Lung (tissue), 16 donors: ENCODE measurements around the gene GORASP1. TPM values are rescaled to one million over a fixed set of nuclear protein-coding genes. Genes with fewer than 3 reads are reported as not detected.

Experiments used
- ATAC-seq: fragments of 200-7000 bp; cut with Tn5 transposase; one replicate; pipeline ENCODE4 v1.9.1; 2020; ENCODE audit warnings: moderate number of reproducible peaks; ENCODE audit not compliant: insufficient read depth, low FRiP score
- DNase-seq, 3 donors: peaks; one replicate each; pipeline ENCODE4 v3.0.0-alpha.2; 2013 to 2017
- H3K27ac ChIP-seq, 2 donors: one replicate each; pipeline ENCODE4 v1.5.1; 2013; ENCODE audit warnings: mild to moderate bottlenecking in 2 of 2, moderate library complexity in 2 of 2, control low read depth in 1 of 2, inconsistent platforms in 1 of 2, low read depth in 1 of 2, low read length in 1 of 2
- H3K27me3 ChIP-seq, 3 donors: one replicate each; pipeline ENCODE4 v1.5.1; 2013; ENCODE audit warnings: low read length in 2 of 3; ENCODE audit not compliant: control insufficient read depth in 3 of 3, insufficient read depth in 3 of 3
- H3K36me3 ChIP-seq, 4 donors: one replicate each; pipeline ENCODE4 v1.5.1; 2013; ENCODE audit warnings: low read length in 4 of 4, mild to moderate bottlenecking in 1 of 4, moderate library complexity in 1 of 4; ENCODE audit not compliant: control insufficient read depth in 4 of 4, insufficient read depth in 4 of 4
- H3K4me1 ChIP-seq, 5 donors: one replicate each; pipeline ENCODE4 v1.5.1; 2013; ENCODE audit warnings: low read length in 5 of 5, mild to moderate bottlenecking in 2 of 5, moderate library complexity in 1 of 5; ENCODE audit not compliant: control insufficient read depth in 5 of 5, insufficient read depth in 5 of 5
- H3K4me3 ChIP-seq: one replicate; pipeline ENCODE4 v1.5.1; 2013; ENCODE audit warnings: mild to moderate bottlenecking, control low read depth, moderate library complexity
- H3K9ac ChIP-seq, 2 donors: one replicate each; pipeline ENCODE4 v1.5.1; 2013; ENCODE audit warnings: low read length in 2 of 2, control low read depth in 1 of 2; ENCODE audit not compliant: insufficient read depth in 1 of 2
- H3K9me3 ChIP-seq, 4 donors: one replicate each; pipeline ENCODE4 v1.5.1; 2013; ENCODE audit warnings: low read length in 3 of 4, mild to moderate bottlenecking in 1 of 4, moderate library complexity in 1 of 4; ENCODE audit not compliant: control insufficient read depth in 4 of 4, insufficient read depth in 3 of 4
- CTCF ChIP-seq: IDR thresholded peaks from 2 replicates; pipeline ENCODE4 v1.5.1; 2012; ENCODE audit warnings: mild to moderate bottlenecking; ENCODE audit errors: control extremely low read depth, extremely low read depth
- WGBS, 2 donors: extraction: QIAGEN DNeasy Blood & Tissue Kit; methylation state at CpG; one replicate each; pipeline ENCODE4 v1.1.7; 2013; 5-methylcytosine and 5-hydroxymethylcytosine counted together
- long read RNA-seq, 5 donors: transcript quantifications; one replicate each; lab custom pipeline, GENCODE V29; 2026
- polyA plus RNA-seq, 2 donors: library from polyadenylated mRNA; stranded (reverse); fragments of 200-250 nt; gene quantifications; one replicate each; pipeline ENCODE4 v1.2.1, GENCODE V29; 2013
- total RNA-seq, 2 donors: library from RNA; depleted of rRNA in 1 of 2; stranded (reverse); fragments of >200 nt in 1 of 2; gene quantifications; one replicate each; pipeline ENCODE4 v1.2.1, GENCODE V29; 2014 to 2021
- donor health status: control.
- donor health status: control.
- donor health status: Bipolar disorder and iron deficiency.
- donor health status: healthy.
- donor health status: DM: yes; HTN: yes; CAD: no.

Gene GORASP1
- total RNA-seq = 10 to 100 TPM; 54.8 to 71.1 TPM
- polyA plus RNA-seq = 10 to 100 TPM; 28.7 to 42.3 TPM
- long read RNA-seq, donor 1, partial matches to known transcripts = 0 of 10 reads
- long read RNA-seq, donor 1, other reads (novel, unspliced or antisense) = 0 of 10 reads
- long read RNA-seq, donor 2, partial matches to known transcripts = 7 of 9 reads
- long read RNA-seq, donor 2, other reads (novel, unspliced or antisense) = 0 of 9 reads
- long read RNA-seq, donor 3, partial matches to known transcripts = 0 of 3 reads
- long read RNA-seq, donor 3, other reads (novel, unspliced or antisense) = 0 of 3 reads
- long read RNA-seq, donor 4, partial matches to known transcripts = 0 of 3 reads
- long read RNA-seq, donor 4, other reads (novel, unspliced or antisense) = 0 of 3 reads
- long read RNA-seq, donor 5, partial matches to known transcripts = 0 of 1 reads
- long read RNA-seq, donor 5, other reads (novel, unspliced or antisense) = 0 of 1 reads

GRCh38 chr3:39107388-39108199 is at the start of gene GORASP1, which contains the start of gene TTC21A:
TSS of gene GORASP1 (minus strand) at chr3:39107627. CDS start at chr3:39107541, 86 bp downstream.
TSS of gene TTC21A (plus strand) at chr3:39107680. CDS start at chr3:39107838, 158 bp downstream.
- peak; percentile 94 to 96 (median 95) for DNase-seq
- no peaks in the 10 kb centered on the region for H3K27me3 ChIP-seq
- H3K27ac ChIP-seq = peak within 1 kb of the TSS; percentile 95 to 96
- H3K36me3 ChIP-seq = peaks cover 0 to 4% (median 2%) of the 10 kb centered on the region in 4 donors
- peak; percentile 94 for ATAC-seq
- WGBS, 2 donors = 0 to 1% methylated on average over 52 to 74 of the region's 74 CpGs
- H3K9me3 ChIP-seq = no peaks in the 10 kb centered on the region
- H3K9ac ChIP-seq = peak within 1 kb of the TSS; percentile 93 to 95
- no peak for TF ChIP-seq CTCF
- H3K4me3 ChIP-seq = peak within 1 kb of the TSS; percentile 95
- peaks cover 7 to 21% (median 17%) of the 10 kb centered on the region in 5 donors for H3K4me1 ChIP-seq

GRCh38 chr3:39156421-39156820 is 49.0 kb upstream of the GORASP1 start:
- DNase-seq (no peak), ATAC-seq (no peak)
- H3K27me3 ChIP-seq = no peaks in the 10 kb centered on the region
- no peak overlapping the region for H3K9ac ChIP-seq
- no peaks in the 10 kb centered on the region for H3K9me3 ChIP-seq
- WGBS, 2 donors = 87% methylated on average over 4 of the region's 4 CpGs
- H3K4me1 ChIP-seq = peaks cover 0 to 24% (median 7%) of the 10 kb centered on the region in 5 donors
- TF ChIP-seq CTCF = no peak
- no peak overlapping the region for H3K4me3 ChIP-seq
- no peaks in the 10 kb centered on the region for H3K36me3 ChIP-seq
- H3K27ac ChIP-seq = no peak overlapping the region

- H3K4me1 ChIP-seq = peaks cover 0 to 43% (median 15%) of the 10 kb centered on the region in 5 donors
- H3K9me3 ChIP-seq = no peaks in the 10 kb centered on the region
- no peak overlapping the region for H3K4me3 ChIP-seq
- no peaks in the 10 kb centered on the region for H3K27me3 ChIP-seq
- no peak overlapping the region for H3K9ac ChIP-seq
- peak overlapping the region; percentile 72 to 93 for H3K27ac ChIP-seq
- DNase-seq = peak in 1 of 3 donors; percentile 34
- no peaks in the 10 kb centered on the region for H3K36me3 ChIP-seq
- no peak for TF ChIP-seq CTCF
- 57 to 70% methylated on average over 18 of the region's 18 CpGs for WGBS, 2 donors
- no peak for ATAC-seq
Observed at GRCh38 chr3:39154280-39155021, 47.0 kb upstream of the GORASP1 start.
